ENCODE results near the gene AFDN.

- TF ChIP-seq, protein P1, sequence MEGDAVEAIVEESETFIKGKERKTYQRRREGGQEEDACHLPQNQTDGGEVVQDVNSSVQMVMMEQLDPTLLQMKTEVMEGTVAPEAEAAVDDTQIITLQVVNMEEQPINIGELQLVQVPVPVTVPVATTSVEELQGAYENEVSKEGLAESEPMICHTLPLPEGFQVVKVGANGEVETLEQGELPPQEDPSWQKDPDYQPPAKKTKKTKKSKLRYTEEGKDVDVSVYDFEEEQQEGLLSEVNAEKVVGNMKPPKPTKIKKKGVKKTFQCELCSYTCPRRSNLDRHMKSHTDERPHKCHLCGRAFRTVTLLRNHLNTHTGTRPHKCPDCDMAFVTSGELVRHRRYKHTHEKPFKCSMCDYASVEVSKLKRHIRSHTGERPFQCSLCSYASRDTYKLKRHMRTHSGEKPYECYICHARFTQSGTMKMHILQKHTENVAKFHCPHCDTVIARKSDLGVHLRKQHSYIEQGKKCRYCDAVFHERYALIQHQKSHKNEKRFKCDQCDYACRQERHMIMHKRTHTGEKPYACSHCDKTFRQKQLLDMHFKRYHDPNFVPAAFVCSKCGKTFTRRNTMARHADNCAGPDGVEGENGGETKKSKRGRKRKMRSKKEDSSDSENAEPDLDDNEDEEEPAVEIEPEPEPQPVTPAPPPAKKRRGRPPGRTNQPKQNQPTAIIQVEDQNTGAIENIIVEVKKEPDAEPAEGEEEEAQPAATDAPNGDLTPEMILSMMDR (IDR thresholded peaks at IDR 0.05) = no peak
- no peak for TF ChIP-seq EZH2 (IDR thresholded peaks at IDR 0.05)
Observed at GRCh38 chr6:168015009-168015408, 188.3 kb downstream of the AFDN start.

Measured in neural progenitor cell (in vitro differentiated cells).